ENCODE measurements around the gene KLHL17. TPM values are rescaled to one million over a fixed set of nuclear protein-coding genes. Genes with fewer than 3 reads are reported as not detected.
A peak's percentile ranks its signal among the peaks of the same experiment; 100 is the strongest.

KLHL17 gene
- total and polyA plus RNA-seq, 9 of the 15 experiments (the other 6 are each of a cell fraction or from before 2014, with no cell fraction given), result 0.14 to 84.8 (median 13.0) TPM

GRCh38 chr1:961132-961669, 817 bp downstream of the KLHL17 start (continued):
- TF ChIP-seq E2F4 (CRISPR knock-in tag; IDR thresholded peaks at IDR 0.05; ENCODE audit: low read depth) (peak; percentile 64; the same call in 1 of the 2 replicates), ZFX (CRISPR knock-in tag; IDR thresholded peaks at IDR 0.05) (peak; percentile 6; the same call in 1 of the 2 replicates), FIP1L1 (IDR thresholded peaks at IDR 0.05; ENCODE audit: low read depth, low read length, poor library complexity, severe bottlenecking) (peak; percentile 40), EP400 (IDR thresholded peaks at IDR 0.05) (peak; percentile 60; the same call in 1 of the 2 replicates), CBX3 (IDR thresholded peaks at IDR 0.05; ENCODE audit: borderline replicate concordance in 1 of 2, low read length in 2 of 2) (peak in 1 of 2 experiments; percentile 57; a peak in 1 of 3 replicates), PHF20 (IDR thresholded peaks at IDR 0.05; ENCODE audit: partially characterized antibody) (no peak), SMAD2 (IDR thresholded peaks at IDR 0.05; ENCODE audit: low read depth, low read length) (no peak), RBFOX2 (IDR thresholded peaks at IDR 0.05; ENCODE audit: low read depth, low read length) (peak; percentile 64), RBBP5 (IDR thresholded peaks at IDR 0.05; ENCODE audit: borderline replicate concordance, insufficient read depth, low read length, poor library complexity, severe bottlenecking) (peak; percentile 3), FOXM1 (IDR thresholded peaks at IDR 0.05; ENCODE audit: low read depth) (no peak), FOXM1 (CRISPR knock-in tag; IDR thresholded peaks at IDR 0.05; ENCODE audit: low read depth) (peak; percentile 78; the same call in 1 of the 2 replicates), MAX (CRISPR knock-in tag; IDR thresholded peaks at IDR 0.05) (peak; percentile 97), CEBPB (tag; IDR thresholded peaks at IDR 0.05) (no peak), HCFC1 (IDR thresholded peaks at IDR 0.05; ENCODE audit: low read depth, low read length) (0 out of 2 replicates have a peak, but pooled peaks have one; percentile 9), HNRNPL (IDR thresholded peaks at IDR 0.05; ENCODE audit: low read depth, low read length) (0 out of 2 replicates have a peak, but pooled peaks have one; percentile 21), THAP12 (CRISPR knock-in tag; IDR thresholded peaks at IDR 0.05) (0 out of 2 replicates have a peak, but pooled peaks have one; percentile 4), USF1 (CRISPR knock-in tag; IDR thresholded peaks at IDR 0.05) (peak; percentile 49), SIRT6 (IDR thresholded peaks at IDR 0.05; ENCODE audit: low read depth, low read length) (no peak), BMI1 (IDR thresholded peaks at IDR 0.05; ENCODE audit: low read length) (no peak), ZBTB1 (CRISPR knock-in tag; IDR thresholded peaks at IDR 0.05; ENCODE audit: borderline replicate concordance, low read depth) (peak; percentile 82; the same call in 1 of the 2 replicates), POLR2AphosphoS2 (IDR thresholded peaks at IDR 0.05; ENCODE audit: low read length) (no peak), HMGXB4 (CRISPR knock-in tag; IDR thresholded peaks at IDR 0.05) (0 out of 2 replicates have a peak, but pooled peaks have one; percentile 49)
